DND-41 (cell line): ENCODE data around the gene FRMD3.

Experiments used
- ATAC-seq: fragments of 200-7000 bp; cut with Tn5 transposase; 3 replicates; pipeline ENCODE4 v1.9.1; 2021; ENCODE audit warnings: low read depth; ENCODE audit not compliant: insufficient read depth
- DNase-seq: peaks from one replicate; pipeline ENCODE4 v3.0.0-alpha.2; 2020
- H2AFZ ChIP-seq: 2 replicates; pipeline ENCODE4 v1.6.0; 2012; ENCODE audit warnings: low read depth, low read length
- H3K27ac ChIP-seq: 2 replicates; pipeline ENCODE4 v1.5.1; 2012; ENCODE audit warnings: low read length, inconsistent platforms
- H3K27me3 ChIP-seq: fragments of 200-600 bp; sonication (generic); 2 replicates; pipeline ENCODE4 v1.6.0; 2012; ENCODE audit warnings: low read length, mild to moderate bottlenecking, inconsistent platforms; ENCODE audit not compliant: insufficient read depth, poor library complexity
- H3K36me3 ChIP-seq: 2 replicates; pipeline ENCODE4 v1.5.1; 2012; ENCODE audit warnings: low read length, inconsistent platforms; ENCODE audit not compliant: insufficient read depth
- H3K4me1 ChIP-seq: 2 replicates; pipeline ENCODE4 v1.5.1; 2012; ENCODE audit warnings: mild to moderate bottlenecking, low read length; ENCODE audit not compliant: insufficient read depth
- H3K4me2 ChIP-seq: 2 replicates; pipeline ENCODE4 v1.6.0; 2012; ENCODE audit warnings: mild to moderate bottlenecking, moderate library complexity, low read length, inconsistent platforms; ENCODE audit not compliant: insufficient read depth
- H3K4me3 ChIP-seq, 2 experiments: fragments of 200-600 bp in 1 of 2; shearing (Covaris generic) in 1 of 2; 2 replicates each; pipeline ENCODE4 v1.5.1; 2012 to 2016; ENCODE audit warnings: inconsistent platforms in 2 of 2, low read length in 2 of 2, mild to moderate bottlenecking in 2 of 2, low read depth in 1 of 2, moderate library complexity in 1 of 2
- H3K79me2 ChIP-seq: 2 replicates; pipeline ENCODE4 v1.6.0; 2012; ENCODE audit warnings: low read length, inconsistent platforms; ENCODE audit not compliant: insufficient read depth
- H3K9ac ChIP-seq: 2 replicates; pipeline ENCODE4 v1.6.0; 2012; ENCODE audit warnings: low read depth, mild to moderate bottlenecking, inconsistent platforms, low read length, moderate library complexity
- H3K9me3 ChIP-seq: 2 replicates; pipeline ENCODE4 v1.5.1; 2012; ENCODE audit warnings: low read length, moderate library complexity, mild to moderate bottlenecking, inconsistent platforms; ENCODE audit not compliant: insufficient read depth, severe bottlenecking
- H4K20me1 ChIP-seq: 2 replicates; pipeline ENCODE4 v1.6.0; 2012; ENCODE audit warnings: low read length; ENCODE audit not compliant: insufficient read depth
- EZH2 ChIP-seq: IDR thresholded peaks from 3 replicates; pipeline ENCODE4 v1.6.1; 2012; ENCODE audit warnings: borderline replicate concordance, low read depth, mild to moderate bottlenecking, moderate library complexity, low read length, inconsistent platforms; ENCODE audit not compliant: severe bottlenecking
- TF ChIP-seq, protein P1 (sequence below): IDR thresholded peaks from 2 replicates; pipeline ENCODE4 v1.5.1; 2012; ENCODE audit warnings: borderline replicate concordance, low read length, moderate library complexity, mild to moderate bottlenecking; ENCODE audit not compliant: poor library complexity, severe bottlenecking; ENCODE audit errors: extremely low read depth

The FRMD3 gene

DNA sequence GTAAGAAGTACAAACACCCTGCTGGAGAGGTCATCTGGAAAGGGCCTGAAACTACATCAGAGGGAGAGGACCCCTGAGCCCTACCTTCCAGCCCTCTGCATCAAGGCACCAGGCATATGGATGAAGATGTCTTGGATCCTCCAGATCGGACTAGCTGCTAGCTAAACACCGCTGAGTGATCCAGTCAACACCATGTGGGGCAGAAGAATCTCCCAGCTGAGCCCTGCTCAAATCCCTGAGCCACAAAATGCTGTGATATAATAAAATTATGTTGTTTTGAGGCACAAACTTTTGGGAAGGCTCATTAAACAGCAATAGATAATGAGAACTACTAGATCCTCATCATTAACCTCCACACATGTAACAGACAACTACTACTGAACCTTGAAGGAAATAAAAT lies 155.2 kb downstream of the FRMD3 start:
- TF ChIP-seq, protein P1, sequence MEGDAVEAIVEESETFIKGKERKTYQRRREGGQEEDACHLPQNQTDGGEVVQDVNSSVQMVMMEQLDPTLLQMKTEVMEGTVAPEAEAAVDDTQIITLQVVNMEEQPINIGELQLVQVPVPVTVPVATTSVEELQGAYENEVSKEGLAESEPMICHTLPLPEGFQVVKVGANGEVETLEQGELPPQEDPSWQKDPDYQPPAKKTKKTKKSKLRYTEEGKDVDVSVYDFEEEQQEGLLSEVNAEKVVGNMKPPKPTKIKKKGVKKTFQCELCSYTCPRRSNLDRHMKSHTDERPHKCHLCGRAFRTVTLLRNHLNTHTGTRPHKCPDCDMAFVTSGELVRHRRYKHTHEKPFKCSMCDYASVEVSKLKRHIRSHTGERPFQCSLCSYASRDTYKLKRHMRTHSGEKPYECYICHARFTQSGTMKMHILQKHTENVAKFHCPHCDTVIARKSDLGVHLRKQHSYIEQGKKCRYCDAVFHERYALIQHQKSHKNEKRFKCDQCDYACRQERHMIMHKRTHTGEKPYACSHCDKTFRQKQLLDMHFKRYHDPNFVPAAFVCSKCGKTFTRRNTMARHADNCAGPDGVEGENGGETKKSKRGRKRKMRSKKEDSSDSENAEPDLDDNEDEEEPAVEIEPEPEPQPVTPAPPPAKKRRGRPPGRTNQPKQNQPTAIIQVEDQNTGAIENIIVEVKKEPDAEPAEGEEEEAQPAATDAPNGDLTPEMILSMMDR, result no peak
- TF ChIP-seq EZH2, result no peak
- no peaks in the 10 kb centered on the region for H3K79me2 ChIP-seq
- no peak overlapping the region for H3K27ac ChIP-seq
- H3K9me3 ChIP-seq, result no peaks in the 10 kb centered on the region
- H3K4me3 ChIP-seq, result no peak overlapping the region
- H3K36me3 ChIP-seq, result no peaks in the 10 kb centered on the region
- no peak overlapping the region for H3K4me2 ChIP-seq
- no peaks in the 10 kb centered on the region for H4K20me1 ChIP-seq
- no peak for ATAC-seq
- no peak overlapping the region for H3K9ac ChIP-seq
- H2AFZ ChIP-seq, result no peak overlapping the region
- H3K27me3 ChIP-seq, result no peaks in the 10 kb centered on the region
- DNase-seq, result no peak
- no peaks in the 10 kb centered on the region for H3K4me1 ChIP-seq

DNA sequence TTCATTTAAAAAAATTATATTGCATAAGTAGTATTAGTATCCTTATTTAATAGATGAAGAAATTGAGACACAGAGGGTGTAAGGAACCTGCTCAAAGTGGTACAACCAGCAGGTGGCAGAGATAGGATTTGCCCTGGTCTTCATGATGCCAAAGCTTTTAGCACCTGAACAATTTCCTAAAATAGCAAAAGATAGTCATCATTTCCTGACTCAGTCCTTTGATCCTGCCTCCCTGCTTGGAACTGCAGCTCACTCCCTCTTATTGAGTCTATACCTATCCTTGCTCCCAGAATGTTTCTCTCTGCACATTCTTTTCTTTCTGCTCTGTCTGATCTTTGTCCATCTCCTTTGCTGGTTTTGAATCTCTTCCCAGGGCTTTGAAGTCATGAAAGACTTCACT lies 155.8 kb downstream of the FRMD3 start:
- no peak for TF ChIP-seq EZH2
- TF ChIP-seq, protein P1, result no peak
- Histone ChIP-seq H4K20me1 (no peaks in the 10 kb centered on the region), H3K36me3 (no peaks in the 10 kb centered on the region), H2AFZ (no peak overlapping the region), H3K4me3 (no peak overlapping the region), H3K4me1 (no peaks in the 10 kb centered on the region), H3K4me2 (no peak overlapping the region), H3K9ac (no peak overlapping the region), H3K27ac (no peak overlapping the region), H3K79me2 (no peaks in the 10 kb centered on the region), H3K27me3 (no peaks in the 10 kb centered on the region), H3K9me3 (no peaks in the 10 kb centered on the region)
- no peak for DNase-seq
- no peak for ATAC-seq

DNA sequence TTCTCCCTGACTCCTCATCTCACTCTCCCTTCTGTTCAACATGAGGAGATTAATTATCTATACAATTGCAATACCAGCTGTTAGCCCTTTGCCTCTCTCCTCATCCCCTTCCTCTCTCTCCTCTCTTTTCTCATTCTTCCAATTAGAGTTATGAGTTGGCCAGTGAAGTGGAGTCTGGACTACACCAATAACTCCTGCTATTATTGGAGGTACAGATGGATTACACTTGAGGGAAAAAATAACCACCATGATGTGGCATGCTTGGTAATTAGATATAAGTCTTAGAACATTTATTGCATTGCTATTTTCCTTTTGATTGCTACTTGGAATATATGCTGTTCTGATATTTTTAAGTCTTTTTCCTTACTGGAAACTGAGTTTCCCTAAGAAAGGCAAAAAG lies 159.2 kb downstream of the FRMD3 start:
- Histone ChIP-seq H3K4me1 (no peaks in the 10 kb centered on the region), H4K20me1 (no peaks in the 10 kb centered on the region), H3K27ac (no peak overlapping the region), H3K4me2 (no peak overlapping the region), H3K9ac (no peak overlapping the region), H3K9me3 (no peaks in the 10 kb centered on the region), H3K36me3 (no peaks in the 10 kb centered on the region), H3K4me3 (no peak overlapping the region), H3K79me2 (no peaks in the 10 kb centered on the region), H3K27me3 (no peaks in the 10 kb centered on the region), H2AFZ (no peak overlapping the region)
- TF ChIP-seq, protein P1, result no peak
- TF ChIP-seq EZH2, result no peak
- DNase-seq, result no peak
- no peak for ATAC-seq

DNA sequence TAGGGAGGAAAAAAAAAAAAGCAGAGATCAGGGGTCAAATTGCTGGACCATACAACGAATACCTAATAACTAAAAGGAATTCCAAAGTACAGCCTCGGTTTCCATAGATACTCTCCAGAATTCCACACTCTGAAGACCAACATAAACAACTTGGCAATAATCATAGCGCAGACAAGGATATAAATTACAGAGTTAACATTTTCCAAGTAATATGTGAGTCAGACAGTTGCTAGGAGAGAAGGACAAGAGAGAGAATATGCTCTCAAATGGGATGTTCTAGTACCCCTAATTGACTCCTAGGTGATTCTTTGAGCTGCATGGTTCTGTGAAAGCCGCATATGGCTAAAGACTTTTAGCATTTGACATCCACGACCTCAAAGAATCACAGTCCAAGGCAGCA lies 165.2 kb downstream of the FRMD3 start:
- TF ChIP-seq, protein P1, result no peak
- no peak for TF ChIP-seq EZH2
- Histone ChIP-seq H3K27ac (no peak overlapping the region), H3K4me3 (no peak overlapping the region), H3K4me1 (no peaks in the 10 kb centered on the region), H2AFZ (no peak overlapping the region), H4K20me1 (no peaks in the 10 kb centered on the region), H3K27me3 (no peaks in the 10 kb centered on the region), H3K79me2 (no peaks in the 10 kb centered on the region), H3K9ac (no peak overlapping the region), H3K4me2 (no peak overlapping the region), H3K9me3 (no peaks in the 10 kb centered on the region), H3K36me3 (no peaks in the 10 kb centered on the region)
- ATAC-seq (no peak), DNase-seq (no peak)
